ENCODE data around the gene POU6F2.

The POU6F2 gene

DNA sequence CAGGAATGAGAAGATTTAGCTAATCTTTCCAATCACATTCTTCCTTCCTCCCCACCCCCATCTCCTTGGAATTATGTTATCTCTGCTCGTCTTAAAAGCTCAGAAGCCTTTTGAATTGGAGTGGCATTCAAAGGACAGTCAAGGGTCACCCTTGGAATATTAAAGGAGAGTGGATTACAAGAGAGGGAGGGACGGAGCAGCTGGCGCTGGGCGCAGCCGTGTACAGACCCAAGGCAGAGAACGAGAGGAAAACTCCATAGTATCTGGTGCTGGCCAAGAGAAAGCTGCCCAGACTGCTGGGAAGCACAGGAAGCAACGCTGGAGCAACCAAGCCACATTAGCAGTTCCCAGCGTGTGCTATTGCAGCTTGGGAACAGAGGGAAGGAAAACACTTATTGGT is 95.7 kb downstream of the POU6F2 start:
- DNase-seq = no peak

DNA sequence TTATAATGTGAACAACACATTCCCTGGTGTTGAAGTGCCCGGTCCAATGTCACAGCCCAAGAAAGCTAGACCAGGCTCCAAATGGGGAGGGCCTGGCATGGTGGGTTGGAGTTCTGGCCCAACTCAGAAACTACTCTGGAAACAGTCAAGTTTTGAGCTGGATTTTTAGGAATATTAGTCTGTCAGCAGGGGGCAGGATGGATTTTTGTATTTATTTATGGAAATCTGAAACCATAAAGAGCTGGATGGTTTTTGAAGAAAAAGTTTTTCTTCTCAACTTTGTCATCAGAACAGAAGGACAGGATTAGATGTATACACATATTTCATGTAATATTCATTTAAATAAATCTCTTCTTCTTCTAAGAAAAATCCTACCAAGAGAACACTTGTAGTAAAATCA is 97.5 kb downstream of the POU6F2 start:
- no peak for DNase-seq

DNA sequence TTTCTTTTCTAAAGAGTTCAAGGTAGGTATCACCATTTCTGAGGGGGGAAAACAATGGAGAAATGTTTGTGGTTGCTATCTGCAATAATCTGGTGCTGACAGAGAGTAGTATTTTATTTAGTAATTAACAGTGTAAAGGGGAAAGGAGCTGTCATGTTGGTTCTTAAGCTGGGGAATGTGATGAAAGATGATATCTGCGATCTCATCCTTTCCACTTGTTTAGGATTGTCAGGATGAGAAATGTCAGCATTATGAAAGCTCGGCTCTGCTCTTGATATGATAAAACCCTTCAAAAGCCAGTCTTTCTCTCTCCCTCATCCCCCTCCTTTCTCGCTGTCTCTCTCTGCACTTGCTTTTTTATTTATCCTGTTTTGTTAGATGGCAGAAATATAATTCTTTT is 106.1 kb downstream of the POU6F2 start:
- no peak for DNase-seq

DNA sequence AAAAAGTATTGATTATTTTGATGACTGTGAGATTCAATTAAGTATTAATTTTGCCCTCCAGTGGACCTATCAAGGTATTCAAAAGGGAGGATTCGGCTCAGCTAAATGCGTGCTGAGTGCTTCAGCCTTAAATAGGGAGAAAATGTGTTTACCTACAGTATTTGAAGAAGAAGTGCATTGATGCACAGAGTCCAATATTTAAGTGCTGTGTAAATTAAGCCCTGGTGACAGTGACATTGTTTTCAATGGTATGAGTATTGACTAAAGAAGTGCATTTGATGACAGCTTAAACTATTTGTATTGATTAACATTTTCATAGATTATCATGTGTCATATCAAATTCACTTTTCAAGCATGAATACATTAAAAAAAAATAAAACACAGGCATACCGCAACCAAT is 106.6 kb downstream of the POU6F2 start:
- no peak for DNase-seq

DNA sequence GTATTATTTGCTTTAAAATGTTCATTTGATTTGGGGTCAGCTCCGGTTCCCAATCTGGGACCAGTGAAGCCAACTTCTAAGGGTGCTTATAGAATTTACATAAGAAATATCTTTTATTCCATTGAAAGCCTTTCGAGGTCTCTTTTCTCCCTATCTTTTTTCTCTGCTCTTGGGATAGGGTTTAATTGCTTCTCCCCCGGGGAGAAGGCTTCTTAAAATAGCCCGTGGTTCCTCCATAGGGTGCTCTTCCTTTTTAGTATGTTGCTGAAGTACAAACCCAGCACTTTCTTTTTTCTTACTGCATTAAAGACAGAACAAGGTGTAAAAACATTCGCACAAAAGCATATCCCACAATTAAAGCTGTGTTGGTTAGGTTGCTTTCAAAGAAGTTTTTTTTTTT is 107.5 kb downstream of the POU6F2 start:
- DNase-seq = no peak

DNA sequence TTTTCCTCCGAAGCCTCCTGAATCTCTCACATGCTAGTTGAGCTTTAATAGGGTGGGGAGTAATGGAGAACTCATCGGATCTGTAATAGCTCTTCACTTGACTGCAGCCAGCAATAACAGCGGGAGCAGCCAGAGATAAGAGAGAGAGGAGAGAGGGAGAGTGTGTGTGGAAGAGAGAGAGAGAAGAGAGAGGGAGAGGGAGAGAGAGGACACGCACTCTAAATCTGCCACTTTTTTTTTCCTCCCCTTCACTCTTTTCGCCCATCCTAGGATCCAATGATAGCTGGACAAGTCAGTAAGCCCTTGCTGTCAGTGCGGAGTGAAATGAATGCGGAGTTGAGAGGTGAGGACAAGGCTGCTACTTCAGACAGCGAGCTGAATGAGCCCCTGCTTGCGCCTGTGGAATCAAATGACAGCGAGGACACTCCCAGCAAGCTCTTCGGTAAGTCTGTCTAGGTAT is 107.9 kb downstream of the POU6F2 start:
- no peak for DNase-seq

DNA sequence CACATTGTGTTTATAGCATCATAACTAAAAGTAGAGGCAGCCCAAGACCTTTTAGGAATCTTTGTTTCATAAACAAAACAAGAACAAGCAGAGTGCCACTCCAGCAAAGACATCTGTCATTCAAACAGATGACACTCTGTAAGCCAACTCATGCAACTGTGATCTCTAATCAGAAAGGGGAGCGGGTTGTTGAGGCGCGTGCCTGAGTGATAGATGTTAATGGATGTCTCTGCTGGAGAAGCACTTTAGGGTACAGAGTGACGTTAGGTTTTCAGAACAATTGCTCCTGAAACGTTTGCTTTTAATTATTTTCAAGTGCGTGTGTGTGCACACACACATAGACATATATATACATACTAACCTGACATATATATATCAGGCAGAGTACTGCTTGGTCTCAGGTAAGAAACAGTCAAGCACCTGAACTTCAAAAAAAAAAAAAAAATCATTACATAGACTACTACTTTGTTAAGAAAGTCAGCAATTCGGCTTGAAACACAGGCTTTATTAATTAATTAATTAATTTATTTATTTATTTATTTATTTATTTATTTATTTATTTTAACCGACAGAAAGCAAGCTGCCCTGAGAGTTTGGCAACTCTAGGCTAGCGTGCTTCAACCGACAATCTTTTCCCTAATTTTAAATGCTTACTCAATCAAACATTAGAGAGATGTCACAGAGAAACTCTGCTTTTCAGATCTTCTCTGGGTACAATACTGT is 109.1 kb downstream of the POU6F2 start:
- no peak for DNase-seq

DNA sequence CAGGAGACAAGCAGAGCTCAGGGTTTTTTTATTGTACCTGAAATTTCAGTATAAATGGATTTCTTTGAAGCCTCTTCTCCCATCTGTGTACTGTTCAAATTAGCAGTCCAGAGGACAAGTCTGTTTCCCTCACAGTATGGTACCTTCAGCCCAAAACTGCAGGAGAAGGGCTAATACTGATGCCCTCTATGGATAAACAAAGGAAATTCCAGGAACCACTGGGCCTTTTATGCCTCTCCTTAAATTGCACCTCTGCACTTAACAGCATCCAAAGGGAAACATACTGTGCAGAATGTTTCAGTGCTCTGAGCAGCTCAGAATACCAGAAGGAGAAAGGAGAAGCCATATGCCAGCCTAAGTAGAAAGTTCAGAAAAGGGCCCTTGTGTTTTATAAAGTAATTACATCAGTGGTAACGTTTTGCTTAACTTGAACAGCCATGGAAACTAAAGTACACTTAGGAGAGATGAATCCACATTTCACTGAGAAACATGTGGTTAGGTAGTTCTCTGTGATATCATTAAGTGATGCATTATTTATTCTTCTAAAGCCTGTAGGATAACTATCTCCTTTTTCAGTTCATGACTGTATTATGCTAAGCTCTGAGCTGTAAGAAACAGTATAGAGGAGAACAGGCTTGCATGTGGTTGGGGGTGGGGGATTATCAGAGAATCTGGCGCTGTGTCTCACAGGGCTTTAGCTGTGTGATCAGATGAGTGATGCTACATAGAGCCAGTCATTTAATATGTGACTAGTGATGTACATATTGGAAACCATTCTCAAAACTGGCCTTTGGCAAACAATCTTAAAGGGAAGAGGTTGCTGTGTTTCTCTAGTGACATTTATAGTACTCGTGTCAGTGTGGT is 111.3 kb downstream of the POU6F2 start:
- DNase-seq = no peak

DNA sequence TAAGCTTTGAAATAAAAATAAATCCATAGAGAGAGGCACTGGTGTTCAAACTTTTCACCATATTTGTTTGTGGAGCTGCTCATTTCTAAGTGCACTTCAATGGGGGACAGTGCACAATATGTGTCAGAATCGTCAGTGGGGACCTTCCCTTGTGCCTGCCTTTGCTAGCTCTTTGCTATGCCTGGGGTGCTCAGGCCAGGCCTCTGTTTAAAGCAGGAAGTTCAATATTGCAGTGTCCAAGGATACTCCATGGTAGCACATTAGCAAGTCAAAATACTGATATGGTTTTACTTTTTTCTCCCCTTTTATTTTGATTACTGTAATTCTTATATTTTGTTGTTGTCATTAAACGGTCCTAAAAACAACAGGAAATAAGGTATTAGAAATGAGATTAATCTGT is 113.4 kb downstream of the POU6F2 start:
- DNase-seq = no peak

DNA sequence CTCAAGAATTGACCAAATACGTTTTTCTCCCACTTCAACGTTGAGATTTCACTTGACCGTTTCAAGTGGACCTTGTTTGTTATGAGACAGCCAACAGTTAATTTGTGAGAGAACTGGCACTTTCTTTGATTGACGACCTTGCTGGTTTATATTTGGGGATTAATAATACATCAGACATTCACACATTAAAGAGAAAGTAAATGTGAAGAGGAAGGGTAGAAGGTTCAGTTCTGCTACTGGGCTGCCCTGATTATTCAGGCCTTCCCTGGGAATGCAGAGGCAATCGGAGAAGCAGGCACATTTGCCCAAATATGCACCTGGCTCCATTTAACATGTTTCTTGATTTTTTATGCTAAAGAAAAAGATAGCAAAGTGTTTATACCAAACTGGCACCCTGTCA is 114.1 kb downstream of the POU6F2 start:
- DNase-seq = no peak

DNA sequence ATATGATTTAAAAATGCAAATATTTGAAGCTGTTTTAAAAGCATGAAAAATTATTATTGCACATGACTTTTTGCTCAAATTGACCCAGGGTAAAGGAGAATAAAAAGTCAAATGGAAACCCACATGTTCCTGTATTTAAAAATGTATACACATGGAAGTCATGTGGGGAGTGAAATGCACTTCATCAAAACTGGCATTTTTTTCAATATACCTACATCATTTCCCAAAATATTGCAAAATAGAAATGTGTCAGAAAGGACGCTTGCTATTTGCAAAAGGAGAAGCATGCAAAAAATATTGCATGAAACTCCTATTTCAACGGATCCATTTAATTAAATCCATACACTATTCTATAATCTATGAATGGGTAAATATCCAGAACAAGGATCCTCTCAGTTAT is 117.0 kb downstream of the POU6F2 start:
- no peak for DNase-seq

DNA sequence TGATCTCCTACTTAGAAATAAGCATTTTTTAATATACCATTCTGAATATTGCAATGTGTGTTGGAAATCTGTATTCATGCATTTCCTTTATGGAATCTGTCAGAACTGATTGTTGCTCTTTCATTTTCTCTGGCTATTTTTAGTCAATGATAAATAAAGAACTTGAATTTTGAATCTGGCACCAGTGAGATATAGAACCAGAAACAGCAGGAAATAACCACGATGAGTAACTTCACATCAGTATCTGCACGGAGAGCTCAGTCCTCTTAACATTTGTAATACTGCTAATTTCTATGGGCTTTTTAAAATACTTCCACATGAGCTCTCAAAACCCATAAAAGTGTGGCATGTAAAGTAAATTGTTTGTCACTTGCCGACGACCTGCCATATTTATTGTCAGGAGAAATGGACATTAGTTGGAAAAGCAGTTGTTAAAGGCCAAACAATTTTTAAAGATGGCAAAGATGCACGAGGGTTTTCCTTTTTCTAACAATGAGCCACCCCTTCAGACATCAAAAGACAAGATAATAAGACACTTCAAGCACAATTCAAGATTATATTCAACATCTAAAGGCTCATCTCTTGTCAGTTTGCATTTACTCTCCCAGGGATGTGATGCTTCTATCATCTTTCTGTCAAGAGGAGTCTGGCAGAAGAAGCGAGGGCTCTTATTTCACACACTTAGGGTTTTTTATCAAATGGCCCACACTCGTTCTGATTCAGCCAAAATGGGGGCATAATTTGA is 118.3 kb downstream of the POU6F2 start:
- DNase-seq = no peak

DNA sequence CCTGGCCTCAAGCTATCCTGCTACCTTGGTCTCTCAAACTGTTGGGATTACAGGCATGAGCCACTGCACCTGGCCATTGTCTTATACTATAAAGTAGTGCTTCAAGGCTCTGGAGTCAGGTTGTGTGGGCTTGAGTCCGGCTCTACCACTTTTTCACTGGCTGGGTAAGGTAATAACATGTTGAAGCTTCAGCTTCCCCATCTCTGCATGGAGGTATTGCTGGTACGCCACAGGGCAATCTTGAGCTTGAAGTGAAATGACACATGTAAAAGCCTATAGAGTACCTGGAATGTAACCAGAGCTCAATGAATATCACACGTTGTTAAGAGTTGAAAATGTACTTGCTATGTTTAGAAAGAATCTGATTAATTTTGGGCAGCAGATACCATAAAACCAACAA is 120.8 kb downstream of the POU6F2 start:
- no peak for DNase-seq

DNA sequence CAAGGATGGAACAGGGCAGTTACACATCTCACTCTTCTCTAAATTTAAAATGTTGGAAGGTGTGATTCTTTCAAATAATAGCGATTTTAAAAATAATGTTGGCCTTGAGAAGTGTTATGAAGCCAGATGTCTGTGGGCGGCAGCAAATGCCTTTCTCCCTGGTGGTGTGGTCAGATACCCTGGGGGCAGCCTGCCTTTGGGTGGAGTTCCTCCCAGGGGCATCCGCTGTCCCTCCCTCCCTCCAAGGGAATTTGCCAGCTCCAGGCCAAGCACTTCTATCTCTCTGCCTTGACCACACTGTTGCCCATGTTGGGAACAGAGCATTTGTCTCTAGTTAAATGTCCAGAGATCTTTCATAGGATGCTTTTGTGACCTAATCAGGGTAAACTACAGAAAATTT is 121.4 kb downstream of the POU6F2 start:
- no peak for DNase-seq

DNA sequence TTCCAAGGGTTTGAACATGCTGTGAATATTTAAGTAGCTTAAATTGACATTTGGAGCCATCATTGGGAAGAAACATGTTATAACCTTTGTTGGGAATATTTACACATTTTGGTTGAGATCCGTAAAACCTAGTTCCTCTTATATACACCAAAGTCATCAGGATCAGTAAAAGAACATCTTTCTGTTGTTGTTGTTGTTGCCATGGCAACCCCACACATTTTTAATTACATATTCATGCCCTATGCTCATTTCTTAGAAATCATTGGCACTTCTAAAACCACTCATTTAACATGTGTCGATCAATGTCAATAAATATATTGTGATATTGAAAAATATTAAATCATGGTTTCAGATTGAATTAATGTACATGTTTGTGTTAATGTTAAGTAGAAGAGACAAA is 122.6 kb downstream of the POU6F2 start:
- no peak for DNase-seq

DNA sequence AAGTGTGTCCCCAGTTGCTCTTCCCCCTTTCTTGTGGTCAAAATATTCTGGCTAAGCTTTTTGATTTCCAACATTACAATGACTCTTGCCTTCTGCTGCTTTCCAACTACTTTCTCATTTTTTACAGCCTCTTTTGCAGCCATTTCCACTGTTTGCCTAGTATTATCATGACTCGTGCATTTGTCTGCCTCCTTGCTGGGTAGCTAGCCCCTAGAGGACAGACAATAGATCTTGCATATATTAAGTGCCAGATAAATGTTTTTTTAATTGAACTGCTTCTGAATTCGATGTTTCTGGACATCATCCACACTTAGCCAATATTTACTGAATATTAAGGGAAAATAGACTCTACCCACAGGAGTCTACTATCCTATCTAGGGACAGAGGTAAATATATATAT is 124.5 kb downstream of the POU6F2 start:
- DNase-seq = no peak

DNA sequence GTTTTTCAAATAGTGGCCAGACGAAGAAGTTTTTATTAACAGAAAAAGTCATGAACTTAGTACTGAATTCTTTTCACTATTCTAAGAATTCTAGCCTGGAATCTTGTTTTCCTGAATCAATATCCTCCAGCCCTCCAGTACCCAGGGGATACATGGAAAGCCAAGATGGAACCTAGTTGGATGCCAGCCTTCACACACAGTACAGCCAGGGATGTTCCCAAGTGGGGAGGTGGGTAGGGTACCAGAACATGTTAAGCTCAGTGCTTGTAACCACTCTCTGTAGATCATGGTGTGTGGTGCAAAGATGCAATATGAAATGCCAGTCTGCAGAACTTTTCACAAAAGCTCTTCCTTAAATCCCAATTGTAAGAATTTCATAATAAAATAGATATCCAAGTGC is 128.0 kb downstream of the POU6F2 start:
- DNase-seq = no peak

DNA sequence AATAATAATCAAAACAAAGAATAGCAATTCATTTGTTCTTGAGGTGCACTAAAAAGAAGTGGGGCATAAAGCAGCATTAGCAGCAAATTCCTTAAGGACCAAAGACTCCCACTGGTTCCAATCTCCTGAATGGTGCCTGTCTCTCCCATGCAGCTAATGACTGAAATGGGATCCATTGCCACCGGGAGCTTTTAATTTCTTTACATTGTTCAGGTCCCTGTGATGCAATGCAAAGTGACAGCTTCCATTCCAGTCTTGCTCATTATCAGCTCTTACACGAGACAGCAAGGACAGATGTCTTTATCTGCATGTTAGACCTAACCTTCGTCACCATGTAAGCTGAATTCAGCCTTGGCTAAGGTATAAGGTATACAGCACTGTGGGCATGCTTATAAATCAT is 148.1 kb downstream of the POU6F2 start:
- DNase-seq = no peak

DNA sequence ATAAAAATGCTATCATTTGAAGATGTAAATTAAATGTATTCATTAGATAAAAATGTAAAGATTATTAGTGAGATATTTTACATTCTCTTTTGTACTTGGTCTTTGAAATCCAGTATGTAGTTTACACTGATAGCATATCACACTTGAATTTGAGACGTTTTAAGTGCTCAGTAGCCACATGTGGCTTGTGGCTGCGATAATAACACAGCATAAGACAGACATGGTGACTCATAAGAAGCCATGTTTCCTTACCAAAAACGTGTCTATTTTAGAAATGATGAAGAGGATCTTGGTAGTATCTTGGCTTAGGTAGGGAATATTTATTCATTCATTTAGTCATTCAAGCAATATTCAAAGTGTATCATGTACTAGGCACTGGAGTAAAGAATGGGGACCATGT is 149.3 kb downstream of the POU6F2 start:
- DNase-seq = no peak

DNA sequence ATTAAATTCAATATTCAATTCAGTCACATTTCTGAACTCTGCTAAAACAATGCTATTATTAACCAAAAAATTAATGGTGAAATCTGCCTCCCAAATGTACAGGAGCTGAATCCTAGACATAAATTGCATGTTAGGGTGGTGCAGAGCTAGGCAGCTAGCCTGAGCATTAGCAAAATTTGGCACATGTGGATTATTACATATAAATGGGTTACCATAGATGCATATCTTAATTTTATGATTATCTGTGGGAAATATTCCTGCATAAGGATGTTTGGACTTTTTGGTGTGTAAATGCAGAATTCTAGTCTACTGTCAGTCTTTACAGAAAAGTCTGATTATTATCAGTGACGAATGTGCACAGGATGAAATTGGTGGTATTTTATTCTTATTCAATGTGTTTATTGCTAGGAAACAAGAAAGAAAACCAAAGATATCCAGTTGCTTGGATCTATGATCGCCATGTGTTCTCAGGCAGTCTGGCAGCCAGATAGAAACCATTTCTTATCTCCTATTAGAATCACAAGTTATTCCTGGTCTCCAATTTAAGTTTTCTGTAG is 150.7 kb downstream of the POU6F2 start:
- no peak for DNase-seq

DNA sequence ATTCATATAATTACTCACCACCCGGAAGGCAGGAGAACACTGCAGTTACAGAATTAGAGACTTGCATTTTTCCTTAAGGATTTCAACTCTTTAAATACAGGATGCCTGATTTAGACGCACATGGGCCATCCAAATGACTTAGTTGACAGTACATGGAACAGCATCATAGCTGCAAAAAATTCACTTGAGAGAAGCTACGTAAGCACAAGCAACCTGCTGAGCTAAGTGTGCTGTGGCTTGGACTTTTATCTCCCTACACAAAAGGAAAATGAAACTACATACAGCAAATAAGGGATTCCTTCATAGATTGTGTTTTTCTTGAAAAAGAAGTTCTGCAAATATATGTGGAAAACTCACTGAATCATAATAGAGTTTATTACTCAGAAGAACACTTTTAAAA is 152.6 kb downstream of the POU6F2 start:
- no peak for DNase-seq

DNA sequence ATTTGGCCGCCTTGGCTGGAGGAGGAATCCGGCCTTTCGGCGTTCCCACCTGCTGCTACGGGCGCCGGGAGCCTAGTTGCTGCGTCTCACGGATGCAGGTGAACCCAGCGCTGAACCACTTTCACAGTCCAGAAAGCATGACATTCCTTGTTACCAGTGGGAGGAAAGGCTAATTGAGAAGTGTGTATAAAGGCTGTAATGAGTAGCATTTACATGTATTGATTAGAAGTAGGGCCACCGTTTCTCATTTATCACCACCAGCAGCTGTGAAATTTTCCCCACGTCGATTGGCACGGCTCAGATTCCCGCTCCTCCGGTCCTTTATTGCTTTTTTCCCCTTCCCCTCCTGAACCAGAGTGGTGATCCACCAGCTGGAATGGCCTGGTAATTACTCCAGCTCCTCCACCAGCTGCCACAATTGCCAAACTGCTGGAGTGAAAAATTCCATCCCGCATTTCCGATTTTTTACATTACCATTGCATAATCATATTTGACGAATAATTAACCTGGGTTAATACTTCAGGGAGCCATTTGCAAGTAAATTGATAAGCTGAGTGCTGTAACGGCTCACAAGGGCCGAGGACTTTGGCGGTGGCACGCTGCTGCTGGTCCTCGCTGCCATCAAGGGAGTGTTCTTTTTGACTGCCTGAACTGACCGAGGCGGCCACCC is 153.3 kb downstream of the POU6F2 start:
- DNase-seq = no peak

DNA sequence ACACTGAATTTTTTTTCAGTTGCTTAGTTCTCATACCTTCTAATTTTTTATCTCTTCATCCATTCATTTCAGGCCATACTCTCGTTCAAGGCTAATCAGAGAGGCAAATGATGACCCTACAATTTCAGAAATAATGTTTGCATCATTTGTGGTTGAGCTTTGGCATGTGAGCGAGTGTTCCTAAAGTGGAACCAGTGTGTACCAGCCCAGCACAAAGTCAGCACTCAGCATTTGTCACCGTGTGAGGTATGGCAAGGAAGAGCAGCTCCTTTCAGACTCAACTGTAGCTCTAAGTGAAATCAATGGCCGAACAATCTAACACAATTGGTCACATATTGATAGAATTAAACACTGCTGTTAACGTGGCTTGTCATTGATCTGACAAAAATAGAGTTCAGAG is 154.6 kb downstream of the POU6F2 start:
- no peak for DNase-seq

Measured in stimulated activated CD4-positive, alpha-beta T cell treated with anti-CD3 and anti-CD28 coated beads, Interleukin-4, amount 100 ng/mL, for 4 hours (primary cell).